Peyer's patch (tissue), 4 donors: ENCODE measurements around the gene GSTM4. TPM values are rescaled to one million over a fixed set of nuclear protein-coding genes. Genes with fewer than 3 reads are reported as not detected.

Experiments
- DNase-seq, 3 donors: peaks; one replicate each; pipeline ENCODE4 v3.0.0-alpha.2; 2017 to 2019
- H3K27ac ChIP-seq, 4 donors: fragments of 200-600 bp; sonication (generic); one replicate each; pipeline ENCODE4 v1.5.1; 2016 to 2019
- H3K27me3 ChIP-seq, 2 donors: fragments of 200-600 bp; sonication (generic); one replicate each; pipeline ENCODE4 v1.5.1; 2019
- H3K36me3 ChIP-seq, 3 donors: fragments of 200-600 bp; sonication (generic); one replicate each; pipeline ENCODE4 v1.5.1; 2016 to 2019
- H3K4me1 ChIP-seq, 4 donors: fragments of 200-600 bp; sonication (generic); one replicate each; pipeline ENCODE4 v1.5.1; 2016 to 2019
- H3K4me3 ChIP-seq, 4 donors: fragments of 200-600 bp; sonication (generic); 1 replicate in 3 of 4; 2 replicates in 1 of 4; pipeline ENCODE4 v1.5.1; 2016 to 2019; ENCODE audit warnings: mild to moderate bottlenecking in 1 of 4
- H3K9me3 ChIP-seq, 4 donors: fragments of 200-600 bp; sonication (generic); one replicate each; pipeline ENCODE4 v1.5.1; 2016 to 2019; ENCODE audit warnings: mild to moderate bottlenecking in 1 of 4
- CTCF ChIP-seq, 6 experiments: fragments of 450-650 bp in 4 of 6; fragments of 200-600 bp in 2 of 6; sonication (generic) in 1 of 6; IDR thresholded peaks; one replicate each; pipeline ENCODE4 v1.5.1; 2017 to 2019; ENCODE audit warnings: antibody characterized with exemption in 6 of 6, mild to moderate bottlenecking in 3 of 6, moderate library complexity in 1 of 6
- POLR2A ChIP-seq, 2 donors: fragments of 450-650 bp; IDR thresholded peaks; one replicate each; pipeline ENCODE4 v1.5.1; 2017; ENCODE audit warnings: antibody characterized with exemption in 2 of 2, mild to moderate bottlenecking in 2 of 2, moderate library complexity in 2 of 2
- total RNA-seq, 4 donors: library from RNA; depleted of rRNA; stranded (reverse); fragments of >200 nt; gene quantifications; one replicate each; pipeline ENCODE4 v1.1.0, GENCODE V29; 2016

The GSTM4 gene
- total RNA-seq, 4 donors from 2014 or later: 76.7 to 276 (median 228) TPM

GRCh38 chr1:109620401-109620791 lies 35.5 kb upstream of the GSTM4 start:
- no peak for DNase-seq

GRCh38 chr1:109620841-109621286 lies 35.0 kb upstream of the GSTM4 start:
- no peak for TF ChIP-seq CTCF (IDR thresholded peaks at IDR 0.05)
- TF ChIP-seq POLR2A (IDR thresholded peaks at IDR 0.05): no peak
- Histone ChIP-seq H3K4me1 (peaks cover 0 to 63% (median 17%) of the 10 kb centered on the region in 4 donors), H3K27ac (peak overlapping the region; percentile 73 to 83 (median 80)), H3K4me3 (peak overlapping the region; percentile 50 to 79 (median 66)), H3K9me3 (no peaks in the 10 kb centered on the region), H3K27me3 (no peaks in the 10 kb centered on the region), H3K36me3 (no peaks in the 10 kb centered on the region)
- peak; percentile 94 to 99 (median 98) for DNase-seq

More at GRCh38 chr1:109620401-109620791, 35.5 kb upstream of the GSTM4 start:
- no peaks in the 10 kb centered on the region for H3K9me3 ChIP-seq
- H3K27ac ChIP-seq: peak overlapping the region; percentile 73 to 83 (median 80)
- TF ChIP-seq CTCF (IDR thresholded peaks at IDR 0.05): no peak
- no peak for TF ChIP-seq POLR2A (IDR thresholded peaks at IDR 0.05)
- H3K4me3 ChIP-seq: peak overlapping the region; percentile 50 to 79 (median 66)
- no peaks in the 10 kb centered on the region for H3K36me3 ChIP-seq
- H3K27me3 ChIP-seq: no peaks in the 10 kb centered on the region
- peaks cover 0 to 63% (median 17%) of the 10 kb centered on the region in 4 donors for H3K4me1 ChIP-seq

- H3K36me3 ChIP-seq: peaks cover 0 to 7% (median 0%) of the 10 kb centered on the region in 3 donors
- no peak for DNase-seq
- H3K27ac ChIP-seq: peak overlapping the region; percentile 73 to 83 (median 80)
- H3K4me3 ChIP-seq: peak overlapping the region; percentile 50 to 79 (median 66)
- no peaks in the 10 kb centered on the region for H3K27me3 ChIP-seq
- peaks cover 0 to 63% (median 17%) of the 10 kb centered on the region in 4 donors for H3K4me1 ChIP-seq
- no peak for TF ChIP-seq CTCF (IDR thresholded peaks at IDR 0.05)
- no peak for TF ChIP-seq POLR2A (IDR thresholded peaks at IDR 0.05)
- H3K9me3 ChIP-seq: no peaks in the 10 kb centered on the region
Observed at GRCh38 chr1:109621379-109622136, 34.3 kb upstream of the GSTM4 start.

GRCh38 chr1:109622137-109622892 lies 33.6 kb upstream of the GSTM4 start:
- DNase-seq: no peak
- no peaks in the 10 kb centered on the region for H3K9me3 ChIP-seq
- TF ChIP-seq CTCF (IDR thresholded peaks at IDR 0.05) (no peak), POLR2A (IDR thresholded peaks at IDR 0.05) (no peak)
- peaks cover 0 to 14% (median 0%) of the 10 kb centered on the region in 3 donors for H3K36me3 ChIP-seq
- peaks cover 0 to 62% (median 17%) of the 10 kb centered on the region in 4 donors for H3K4me1 ChIP-seq
- H3K4me3 ChIP-seq: peak overlapping the region in 1 of 4 donors; percentile 74
- no peak overlapping the region for H3K27ac ChIP-seq
- H3K27me3 ChIP-seq: no peaks in the 10 kb centered on the region

- peaks cover 0 to 20% (median 0%) of the 10 kb centered on the region in 3 donors for H3K36me3 ChIP-seq
- H3K9me3 ChIP-seq: no peaks in the 10 kb centered on the region
- H3K4me3 ChIP-seq: no peak overlapping the region
- peaks cover 0 to 57% (median 17%) of the 10 kb centered on the region in 4 donors for H3K4me1 ChIP-seq
- TF ChIP-seq POLR2A (IDR thresholded peaks at IDR 0.05) (no peak), CTCF (IDR thresholded peaks at IDR 0.05) (no peak)
- H3K27me3 ChIP-seq: no peaks in the 10 kb centered on the region
- DNase-seq: no peak
- no peak overlapping the region for H3K27ac ChIP-seq
Observed at GRCh38 chr1:109622895-109623294, 33.0 kb upstream of the GSTM4 start.
